HG03095 (cell line): ENCODE data around the gene MYH7.
"Not testable (repeated sequence)": the region's sequence is repeated elsewhere in the genome, so short reads cannot be mapped to it uniquely, and the experiment has no call there.

Source experiments
- ATAC-seq: cut with Tn5 transposase; IDR thresholded peaks from one replicate; pipeline ENCODE4 v1.9.1; 2021; ENCODE audit warnings: moderate library complexity; ENCODE audit not compliant: unreplicated experiment

MYH7 gene

GRCh38 chr14:23431486-23431885 is 4.0 kb downstream of the MYH7 start:
- ATAC-seq: no peak

GRCh38 chr14:23430723-23431085 is 4.8 kb downstream of the MYH7 start:
- no peak for ATAC-seq

GRCh38 chr14:23430016-23430722 is 5.3 kb downstream of the MYH7 start:
- no peak for ATAC-seq

- no peak for ATAC-seq
Measured at GRCh38 chr14:23428686-23429495, 6.6 kb downstream of the MYH7 start.

GRCh38 chr14:23425798-23426197 is 9.7 kb downstream of the MYH7 start:
- not testable (repeated sequence) for ATAC-seq

- no peak for ATAC-seq
Measured at GRCh38 chr14:23425169-23425568, 10.3 kb downstream of the MYH7 start.

- no peak for ATAC-seq
Measured at GRCh38 chr14:23423657-23424056, 11.8 kb downstream of the MYH7 start.

GRCh38 chr14:23421594-23421993 is 13.9 kb downstream of the MYH7 start:
- no peak for ATAC-seq

GRCh38 chr14:23419646-23420045 is 15.8 kb downstream of the MYH7 start:
- ATAC-seq: not testable (repeated sequence)

- ATAC-seq: no peak
Measured at GRCh38 chr14:23418021-23418420, 17.4 kb downstream of the MYH7 start.

GRCh38 chr14:23417269-23417668 is 18.2 kb downstream of the MYH7 start:
- ATAC-seq: not testable (repeated sequence)

GRCh38 chr14:23416801-23417200 is 18.7 kb downstream of the MYH7 start:
- no peak for ATAC-seq

- no peak for ATAC-seq
Measured at GRCh38 chr14:23415821-23416778, 19.4 kb downstream of the MYH7 start.

- no peak for ATAC-seq
Measured at GRCh38 chr14:23414906-23415820, 20.3 kb downstream of the MYH7 start.

GRCh38 chr14:23414254-23414653 is 21.2 kb downstream of the MYH7 start:
- no peak for ATAC-seq

GRCh38 chr14:23413681-23414080 is 21.8 kb downstream of the MYH7 start:
- ATAC-seq: no peak

- ATAC-seq: no peak
Measured at GRCh38 chr14:23411563-23412525, 23.6 kb downstream of the MYH7 start.

GRCh38 chr14:23409966-23410635 is 25.4 kb downstream of the MYH7 start:
- ATAC-seq: no peak
